Smooth muscle cell (in vitro differentiated cells): Measurements from ENCODE around the gene LRBA. TPM values are rescaled to one million over a fixed set of nuclear protein-coding genes. Genes with fewer than 3 reads are reported as not detected.
"Not testable (repeated sequence)": the region's sequence is repeated elsewhere in the genome, so short reads cannot be mapped to it uniquely, and the experiment has no call there.

Source experiments
- DNase-seq: peaks from one replicate; lab custom pipeline; 2025; ENCODE audit not compliant: unreplicated experiment; lab: John Stamatoyannopoulos, UW
- H2AFZ ChIP-seq: fragments of 200-600 bp; sonication (generic); 2 replicates; pipeline ENCODE4 v1.6.0; 2016; ENCODE audit warnings: antibody characterized with exemption, low read depth, mild to moderate bottlenecking
- H3F3A ChIP-seq: fragments of 200-600 bp; sonication (generic); 2 replicates; pipeline ENCODE4 v1.6.0; 2017; ENCODE audit warnings: antibody characterized with exemption, low read depth
- H3K27ac ChIP-seq: fragments of 200-600 bp; sonication (generic); 2 replicates; pipeline ENCODE4 v1.5.1; 2016; ENCODE audit warnings: low read depth, mild to moderate bottlenecking
- H3K27me3 ChIP-seq: fragments of 200-600 bp; sonication (generic); 2 replicates; pipeline ENCODE4 v1.6.1; 2016; ENCODE audit warnings: low read depth, mild to moderate bottlenecking
- H3K36me3 ChIP-seq: fragments of 200-600 bp; sonication (generic); 2 replicates; pipeline ENCODE4 v1.5.1; 2016; ENCODE audit warnings: low read depth
- H3K4me1 ChIP-seq: fragments of 200-600 bp; sonication (generic); 2 replicates; pipeline ENCODE4 v1.5.1; 2016; ENCODE audit warnings: low read depth
- H3K4me2 ChIP-seq: fragments of 200-600 bp; sonication (generic); 2 replicates; pipeline ENCODE4 v1.6.0; 2016; ENCODE audit warnings: mild to moderate bottlenecking
- H3K4me3 ChIP-seq: fragments of 200-600 bp; sonication (generic); 2 replicates; pipeline ENCODE4 v1.5.1; 2016; ENCODE audit warnings: mild to moderate bottlenecking
- H3K79me2 ChIP-seq: fragments of 200-600 bp; sonication (generic); 2 replicates; pipeline ENCODE4 v1.6.0; 2016; ENCODE audit warnings: low read depth, mild to moderate bottlenecking
- H3K9ac ChIP-seq: fragments of 200-600 bp; sonication (generic); 2 replicates; pipeline ENCODE4 v1.6.0; 2016; ENCODE audit warnings: low read depth
- H3K9me3 ChIP-seq: fragments of 200-600 bp; sonication (generic); replicated peaks from 2 replicates; pipeline ENCODE4 v1.5.1; 2016; ENCODE audit warnings: low read depth
- H4K20me1 ChIP-seq: fragments of 200-600 bp; sonication (generic); 2 replicates; pipeline ENCODE4 v1.6.0; 2016; ENCODE audit warnings: low read depth
- CTCF ChIP-seq: fragments of 200-600 bp; sonication (generic); IDR thresholded peaks from 2 replicates; pipeline ENCODE4 v1.5.1; 2017; ENCODE audit warnings: borderline replicate concordance, mild to moderate bottlenecking, antibody characterized with exemption; ENCODE audit not compliant: insufficient read depth, poor library complexity, severe bottlenecking
- WGBS: methylation state at CpG from one replicate; pipeline ENCODE4 v1.1.7; 2016; ENCODE audit warnings: low lambda C conversion rate; 5-methylcytosine and 5-hydroxymethylcytosine counted together
- polyA plus RNA-seq: library from polyadenylated mRNA; unstranded; fragments of >200 nt; fragmentation: Nextera tagmentation; extraction: Ambion mirVana; gene quantifications from 2 replicates; pipeline ENCODE4 v1.2.1, GENCODE V29; 2016
- total RNA-seq: library from RNA; depleted of rRNA; stranded (reverse); fragments of >200 nt; gene quantifications from 2 replicates; pipeline ENCODE4 v1.2.3, GENCODE V29; 2014

Gene LRBA
- total and polyA plus RNA-seq, 2 experiments from 2014 or later, result 1.6 to 26.2 TPM

GRCh38 chr4:150960818-150961217 lies 54.3 kb downstream of the LRBA start:
- TF ChIP-seq CTCF, result peak; percentile 30
- Histone ChIP-seq H4K20me1 (peaks cover 7% of the 10 kb centered on the region), H3K4me3 (no peak overlapping the region), H3K27me3 (no peaks in the 10 kb centered on the region), H3K9me3 (no peaks in the 10 kb centered on the region), H3K9ac (no peak overlapping the region), H3K36me3 (no peaks in the 10 kb centered on the region), H3K4me1 (no peaks in the 10 kb centered on the region), H3K27ac (no peak overlapping the region), H3F3A (no peaks in the 10 kb centered on the region), H3K4me2 (no peak overlapping the region), H3K79me2 (peaks cover 8% of the 10 kb centered on the region), H2AFZ (no peak overlapping the region)
- DNase-seq, result no peak
- WGBS, result 92% methylated on average over 2 of the region's 2 CpGs

GRCh38 chr4:150960079-150960478 lies 55.0 kb downstream of the LRBA start:
- no peaks in the 10 kb centered on the region for H3F3A ChIP-seq
- H3K9me3 ChIP-seq, result no peaks in the 10 kb centered on the region
- H3K27me3 ChIP-seq, result no peaks in the 10 kb centered on the region
- H4K20me1 ChIP-seq, result peaks cover 7% of the 10 kb centered on the region
- H3K4me2 ChIP-seq, result no peak overlapping the region
- H3K4me3 ChIP-seq, result no peak overlapping the region
- no peak overlapping the region for H3K27ac ChIP-seq
- no peaks in the 10 kb centered on the region for H3K36me3 ChIP-seq
- no peak for DNase-seq
- 90% methylated on average over 2 of the region's 2 CpGs for WGBS
- TF ChIP-seq CTCF, result peak; percentile 27
- no peak overlapping the region for H3K9ac ChIP-seq
- H3K79me2 ChIP-seq, result peaks cover 8% of the 10 kb centered on the region
- no peaks in the 10 kb centered on the region for H3K4me1 ChIP-seq
- no peak overlapping the region for H2AFZ ChIP-seq

GRCh38 chr4:150957981-150958380 lies 57.1 kb downstream of the LRBA start:
- H3K27me3 ChIP-seq, H2AFZ ChIP-seq, H3K27ac ChIP-seq, H3K79me2 ChIP-seq, H3K4me2 ChIP-seq, H3K9me3 ChIP-seq, H3K4me1 ChIP-seq, H3K9ac ChIP-seq, H3K36me3 ChIP-seq, H4K20me1 ChIP-seq, H3K4me3 ChIP-seq, DNase-seq, H3F3A ChIP-seq: not testable (repeated sequence)
- 94% methylated on average over 4 of the region's 4 CpGs for WGBS

GRCh38 chr4:150957095-150957494 lies 58.0 kb downstream of the LRBA start:
- not testable (repeated sequence) for H3K4me1 ChIP-seq, DNase-seq, H3K9me3 ChIP-seq, H2AFZ ChIP-seq, H3F3A ChIP-seq, H3K4me3 ChIP-seq, H3K27me3 ChIP-seq, H3K27ac ChIP-seq, H3K79me2 ChIP-seq, H3K36me3 ChIP-seq, H3K4me2 ChIP-seq, H3K9ac ChIP-seq, H4K20me1 ChIP-seq
- 100% methylated on average over 1 of the region's 1 CpG for WGBS

- not testable (repeated sequence) for H3K4me3 ChIP-seq
Observed at GRCh38 chr4:150953916-150954315, 61.2 kb downstream of the LRBA start.

More at GRCh38 chr4:150953916-150954315, 61.2 kb downstream of the LRBA start:
- 99% methylated on average over 15 of the region's 28 CpGs for WGBS
- not testable (repeated sequence) for H3K27me3 ChIP-seq, H3K9ac ChIP-seq, H4K20me1 ChIP-seq, H3K4me1 ChIP-seq, H3K9me3 ChIP-seq, H3K4me2 ChIP-seq, H2AFZ ChIP-seq, H3F3A ChIP-seq, DNase-seq, H3K27ac ChIP-seq, H3K36me3 ChIP-seq, H3K79me2 ChIP-seq
